HK-2 (cell line): ENCODE results near the gene ATP2A2.

Experiments
- DNase-seq: peaks from one replicate; pipeline ENCODE4 v3.0.0-alpha.2; 2018; ENCODE audit not compliant: unreplicated experiment

The ATP2A2 gene

GRCh38 chr12:110262442-110263388 lies 18.3 kb upstream of the ATP2A2 start:
- no peak for DNase-seq

- DNase-seq: no peak
Observed at GRCh38 chr12:110266381-110266960, 14.6 kb upstream of the ATP2A2 start.

- no peak for DNase-seq
Observed at GRCh38 chr12:110266980-110267620, 13.9 kb upstream of the ATP2A2 start.

- peak; percentile 28 for DNase-seq
Observed at GRCh38 chr12:110269622-110270124, 11.4 kb upstream of the ATP2A2 start.

GRCh38 chr12:110270125-110270962 lies 10.7 kb upstream of the ATP2A2 start:
- no peak for DNase-seq

GRCh38 chr12:110271015-110271414 lies 10.0 kb upstream of the ATP2A2 start:
- DNase-seq: no peak

GRCh38 chr12:110277530-110278254 lies 3.4 kb upstream of the ATP2A2 start:
- no peak for DNase-seq

GRCh38 chr12:110278255-110278536 lies 2.9 kb upstream of the ATP2A2 start:
- DNase-seq: no peak

GRCh38 chr12:110279566-110280375 lies 1.3 kb upstream of the ATP2A2 start:
- no peak for DNase-seq

- no peak for DNase-seq
Observed at GRCh38 chr12:110280392-110280778, 662 bp upstream of the ATP2A2 start.

- DNase-seq: peak; percentile 73
Observed at GRCh38 chr12:110281549-110282299, 677 bp downstream of the ATP2A2 start.

- no peak for DNase-seq
Observed at GRCh38 chr12:110282300-110282860, 1.3 kb downstream of the ATP2A2 start.

GRCh38 chr12:110282956-110283817 lies 2.1 kb downstream of the ATP2A2 start:
- DNase-seq: no peak

GRCh38 chr12:110284597-110284996 lies 3.5 kb downstream of the ATP2A2 start:
- no peak for DNase-seq

- no peak for DNase-seq
Observed at GRCh38 chr12:110286623-110287022, 5.6 kb downstream of the ATP2A2 start.

GRCh38 chr12:110287986-110288385 lies 6.9 kb downstream of the ATP2A2 start:
- no peak for DNase-seq

GRCh38 chr12:110289044-110289710 lies 8.1 kb downstream of the ATP2A2 start:
- DNase-seq: no peak

- DNase-seq: no peak
Observed at GRCh38 chr12:110289711-110290078, 8.6 kb downstream of the ATP2A2 start.
